ENCODE results near the gene SLC23A2. TPM values are rescaled to one million over a fixed set of nuclear protein-coding genes. Genes with fewer than 3 reads are reported as not detected.

SLC23A2 gene
- total RNA-seq, 1 experiment from 2014 or later, result 14.6 TPM

- H3K27ac ChIP-seq (ENCODE audit: low read length), result no peak overlapping the region
- POLR2A ChIA-PET, result no interaction called here
- H3K4me3 ChIP-seq (ENCODE audit: low read depth in 2 of 2, low read length in 2 of 2), result no peak overlapping the region
- DNase-seq (ENCODE audit: low read depth, low spot score) (no peak), ATAC-seq (no peak)
- TF ChIP-seq CTCF (IDR thresholded peaks at IDR 0.05) (no peak), TCF7L2 (IDR thresholded peaks at IDR 0.05; ENCODE audit: low read depth, low read length) (no peak), SIN3A (IDR thresholded peaks at IDR 0.05; ENCODE audit: borderline replicate concordance, insufficient read depth, low read depth, low read length) (no peak), POLR2AphosphoS5 (IDR thresholded peaks at IDR 0.05; ENCODE audit: low read depth, low read length) (no peak), REST (IDR thresholded peaks at IDR 0.05; ENCODE audit: insufficient read depth in 1 of 2, low read depth in 2 of 2, low read length in 1 of 2) (no peak)
- no peaks in the 10 kb centered on the region for H3K4me1 ChIP-seq (ENCODE audit: control insufficient read depth, insufficient read depth, low read length)
- in situ Hi-C loops (cut with HindIII; ENCODE audit: low pct_unique_long_range_greater_than_20kb, low sequenced_read_pairs), result no loop called here
- no peaks in the 10 kb centered on the region for H3K27me3 ChIP-seq (ENCODE audit: control insufficient read depth, insufficient read depth, low read length)
- CTCF ChIA-PET, result no interaction called here
- intact Hi-C loops (cut with micrococcal nuclease; ENCODE audit: unreplicated experiment), result no loop called here
- no peaks in the 10 kb centered on the region for H3K36me3 ChIP-seq (ENCODE audit: control insufficient read depth, insufficient read depth, low read length)
- BruUV-seq (replicated peaks), result no TSS peak
- no peaks in the 10 kb centered on the region for H3K9me3 ChIP-seq (ENCODE audit: control insufficient read depth, insufficient read depth, low read depth, low read length)
Measured at GRCh38 chr20:4910951-4911350, 90.4 kb downstream of the SLC23A2 start.

GRCh38 chr20:4905613-4906012 lies 95.7 kb downstream of the SLC23A2 start:
- in situ Hi-C loops (cut with HindIII; ENCODE audit: low pct_unique_long_range_greater_than_20kb, low sequenced_read_pairs), result no loop called here
- no peak for TF ChIP-seq REST (IDR thresholded peaks at IDR 0.05; ENCODE audit: insufficient read depth in 1 of 2, low read depth in 2 of 2, low read length in 1 of 2)
- no peak for TF ChIP-seq SIN3A (IDR thresholded peaks at IDR 0.05; ENCODE audit: borderline replicate concordance, insufficient read depth, low read depth, low read length)
- no peak for TF ChIP-seq TCF7L2 (IDR thresholded peaks at IDR 0.05; ENCODE audit: low read depth, low read length)
- TF ChIP-seq CTCF (IDR thresholded peaks at IDR 0.05), result no peak
- no peak for TF ChIP-seq POLR2AphosphoS5 (IDR thresholded peaks at IDR 0.05; ENCODE audit: low read depth, low read length)
- no peak overlapping the region for H3K27ac ChIP-seq (ENCODE audit: low read length)
- intact Hi-C loops (cut with micrococcal nuclease; ENCODE audit: unreplicated experiment), result no loop called here
- DNase-seq (ENCODE audit: low read depth, low spot score) (no peak), ATAC-seq (no peak)
- ChIA-PET POLR2A (no interaction called here), CTCF (no interaction called here)
- no TSS peak for BruUV-seq (replicated peaks)
- no peaks in the 10 kb centered on the region for H3K4me1 ChIP-seq (ENCODE audit: control insufficient read depth, insufficient read depth, low read length)
- H3K4me3 ChIP-seq (ENCODE audit: low read depth in 2 of 2, low read length in 2 of 2), result no peak overlapping the region
- H3K36me3 ChIP-seq (ENCODE audit: control insufficient read depth, insufficient read depth, low read length), result no peaks in the 10 kb centered on the region
- H3K27me3 ChIP-seq (ENCODE audit: control insufficient read depth, insufficient read depth, low read length), result no peaks in the 10 kb centered on the region
- H3K9me3 ChIP-seq (ENCODE audit: control insufficient read depth, insufficient read depth, low read depth, low read length), result no peaks in the 10 kb centered on the region

Measured in Panc1 (cell line).